GM10266 (cell line): ENCODE measurements around the gene CDK11B.

ENCODE experiments used
- DNase-seq: peaks from one replicate; pipeline ENCODE4 v3.0.0; 2012; ENCODE audit errors: extremely low spot score
- CTCF ChIP-seq: IDR thresholded peaks from 2 replicates; pipeline ENCODE4 v1.5.1; 2012; ENCODE audit warnings: mild to moderate bottlenecking, low read depth; ENCODE audit not compliant: control insufficient read depth, insufficient read depth; ENCODE audit errors: missing control alignments

CDK11B gene

GRCh38 chr1:1619917-1620361 is 38.9 kb downstream of the CDK11B start:
- no peak for DNase-seq
- TF ChIP-seq CTCF = peak; percentile 29

GRCh38 chr1:1618396-1619068 is 40.3 kb downstream of the CDK11B start:
- no peak for TF ChIP-seq CTCF
- no peak for DNase-seq

- DNase-seq = no peak
- no peak for TF ChIP-seq CTCF
These were observed 40.9 kb downstream of the CDK11B start for GRCh38 chr1:1617925-1618324.

- DNase-seq = no peak
These were observed 41.3 kb downstream of the CDK11B start for GRCh38 chr1:1617516-1617915.

GRCh38 chr1:1616838-1617237 is 42.0 kb downstream of the CDK11B start:
- TF ChIP-seq CTCF = no peak
- no peak for DNase-seq

More at GRCh38 chr1:1617516-1617915, 41.3 kb downstream of the CDK11B start:
- no peak for TF ChIP-seq CTCF

- no peak for TF ChIP-seq CTCF
- peak; percentile 84 for DNase-seq
These were observed 42.6 kb downstream of the CDK11B start for GRCh38 chr1:1616045-1616790.

GRCh38 chr1:1615256-1616044 is 43.4 kb downstream of the CDK11B start, which contains the start of gene MIB2:
TSS of gene MIB2 (plus strand) at chr1:1615500. CDS start at chr1:1623453, 7,953 bp downstream.
- peak; percentile 100 for DNase-seq
- no peak for TF ChIP-seq CTCF
